HG02938 (cell line): ENCODE data around the gene RPL10A.

Source experiments
- ATAC-seq: cut with Tn5 transposase; IDR thresholded peaks from one replicate; pipeline ENCODE4 v1.9.1; 2021; ENCODE audit warnings: mild to moderate bottlenecking, moderate library complexity; ENCODE audit not compliant: unreplicated experiment

Gene RPL10A

GRCh38 chr6:35445691-35446090 lies 22.5 kb upstream of the RPL10A start:
- no peak for ATAC-seq

DNA sequence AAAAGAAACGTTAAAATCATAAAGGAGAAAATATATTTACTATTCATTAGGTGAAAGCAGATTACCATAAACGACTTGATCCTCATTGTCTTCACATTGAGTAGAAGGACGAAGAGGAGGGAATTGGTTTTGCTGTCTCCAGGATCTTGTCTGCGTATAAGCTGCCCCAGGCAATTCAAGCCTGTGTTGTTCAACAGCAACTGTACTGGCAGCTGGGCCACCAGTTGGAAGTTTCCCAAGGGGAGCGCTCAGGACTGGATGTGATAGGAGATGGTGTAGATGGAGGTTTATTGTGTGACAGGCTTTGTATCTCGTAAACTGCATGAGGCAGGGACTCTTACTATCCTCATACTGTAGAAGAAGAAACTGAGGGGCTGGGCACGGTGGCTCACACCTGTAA lies 20.0 kb upstream of the RPL10A start:
- ATAC-seq: no peak

GRCh38 chr6:35449287-35449881 lies 18.8 kb upstream of the RPL10A start:
- no peak for ATAC-seq

- no peak for ATAC-seq
Measured at GRCh38 chr6:35451354-35452182, 16.6 kb upstream of the RPL10A start.

DNA sequence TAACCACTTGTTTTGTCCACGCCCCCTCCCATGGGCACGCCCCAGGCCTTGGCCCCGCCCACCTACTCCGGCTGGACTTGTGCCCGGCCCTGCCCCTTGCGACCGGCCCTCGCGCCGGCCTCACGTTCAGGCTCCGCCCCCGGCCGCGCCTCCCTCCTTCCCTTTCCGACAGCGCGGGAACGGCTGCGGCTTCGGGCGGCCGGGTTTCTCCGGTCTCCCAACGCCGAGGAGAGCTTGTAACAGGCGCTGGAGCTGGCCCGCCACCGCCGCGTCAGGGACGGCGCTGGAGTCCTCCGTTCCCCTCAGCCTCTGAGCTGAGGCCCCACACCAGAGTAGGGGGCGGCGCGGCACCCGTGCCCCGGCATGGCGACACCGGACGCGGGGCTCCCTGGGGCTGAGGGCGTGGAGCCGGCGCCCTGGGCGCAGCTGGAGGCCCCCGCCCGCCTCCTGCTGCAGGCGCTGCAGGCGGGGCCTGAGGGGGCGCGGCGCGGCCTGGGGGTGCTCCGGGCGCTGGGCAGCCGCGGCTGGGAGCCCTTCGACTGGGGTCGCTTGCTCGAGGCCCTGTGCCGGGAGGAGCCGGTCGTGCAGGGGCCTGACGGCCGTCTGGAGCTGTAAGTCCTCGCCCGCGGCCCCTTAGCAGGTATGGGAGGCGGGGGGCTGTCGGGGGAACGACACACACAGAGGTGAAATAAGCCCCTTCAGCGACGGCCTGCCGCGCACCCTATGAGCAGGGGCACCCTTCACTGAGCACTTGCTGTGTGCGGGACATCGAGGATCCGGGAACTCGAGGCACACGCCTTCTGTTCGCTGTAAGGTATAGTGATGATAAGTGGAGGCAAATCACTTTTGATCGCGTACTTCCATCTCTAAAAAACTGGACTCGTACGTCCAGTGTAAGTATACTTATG lies 15.8 kb upstream of the RPL10A start, which contains the start of gene FANCE:
FANCE (plus strand) TSS at position 156 of the 908 bp plus-strand sequence; CDS start at position 364, 208 bp downstream.
- peak; percentile 88 for ATAC-seq

GRCh38 chr6:35453236-35453635 lies 15.0 kb upstream of the RPL10A start:
- no peak for ATAC-seq

GRCh38 chr6:35454391-35455110 lies 13.7 kb upstream of the RPL10A start:
- no peak for ATAC-seq

GRCh38 chr6:35457907-35458306 lies 10.3 kb upstream of the RPL10A start:
- no peak for ATAC-seq

DNA sequence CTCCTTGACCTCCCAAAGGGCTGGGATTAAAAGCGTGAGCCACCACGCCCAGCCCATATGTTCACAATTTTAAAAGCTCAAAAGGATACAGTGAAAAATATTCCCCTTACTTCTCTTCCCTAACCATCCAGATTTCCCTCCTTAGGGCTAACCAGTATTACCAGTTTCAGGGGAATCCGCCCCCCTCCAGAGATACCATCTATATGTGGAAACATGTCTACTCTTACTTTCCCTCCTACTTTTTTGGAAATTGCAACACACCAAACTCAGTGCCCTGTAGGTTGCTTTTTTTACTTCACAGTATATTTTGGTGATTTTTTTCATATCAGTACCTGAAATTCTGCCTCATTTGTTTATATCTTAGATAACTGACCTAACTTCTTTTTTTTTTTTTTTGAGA lies 6.9 kb upstream of the RPL10A start:
- no peak for ATAC-seq

DNA sequence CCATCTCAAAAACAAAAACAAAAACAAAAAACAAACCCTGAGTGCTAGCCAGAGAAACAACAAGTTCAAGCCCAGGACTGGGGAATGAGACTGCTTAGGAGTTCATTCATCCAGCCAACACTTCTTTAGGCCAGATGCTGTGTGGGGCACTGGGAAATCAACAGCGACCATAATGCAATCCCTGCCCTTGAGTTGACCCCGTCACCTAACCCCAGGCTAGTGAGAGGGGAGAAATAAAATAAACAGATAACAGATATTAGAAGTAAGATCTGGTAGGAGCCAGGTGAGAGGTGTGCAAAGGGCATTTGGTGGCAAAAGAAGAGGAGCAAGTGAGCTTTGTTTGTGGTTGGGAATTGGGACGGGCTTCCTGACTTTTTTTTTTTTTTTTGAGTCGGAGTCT lies 4.9 kb upstream of the RPL10A start:
- ATAC-seq: no peak

GRCh38 chr6:35465646-35466045 lies 2.6 kb upstream of the RPL10A start:
- no peak for ATAC-seq

- no peak for ATAC-seq
Measured at GRCh38 chr6:35468980-35469750, 964 bp downstream of the RPL10A start.

DNA sequence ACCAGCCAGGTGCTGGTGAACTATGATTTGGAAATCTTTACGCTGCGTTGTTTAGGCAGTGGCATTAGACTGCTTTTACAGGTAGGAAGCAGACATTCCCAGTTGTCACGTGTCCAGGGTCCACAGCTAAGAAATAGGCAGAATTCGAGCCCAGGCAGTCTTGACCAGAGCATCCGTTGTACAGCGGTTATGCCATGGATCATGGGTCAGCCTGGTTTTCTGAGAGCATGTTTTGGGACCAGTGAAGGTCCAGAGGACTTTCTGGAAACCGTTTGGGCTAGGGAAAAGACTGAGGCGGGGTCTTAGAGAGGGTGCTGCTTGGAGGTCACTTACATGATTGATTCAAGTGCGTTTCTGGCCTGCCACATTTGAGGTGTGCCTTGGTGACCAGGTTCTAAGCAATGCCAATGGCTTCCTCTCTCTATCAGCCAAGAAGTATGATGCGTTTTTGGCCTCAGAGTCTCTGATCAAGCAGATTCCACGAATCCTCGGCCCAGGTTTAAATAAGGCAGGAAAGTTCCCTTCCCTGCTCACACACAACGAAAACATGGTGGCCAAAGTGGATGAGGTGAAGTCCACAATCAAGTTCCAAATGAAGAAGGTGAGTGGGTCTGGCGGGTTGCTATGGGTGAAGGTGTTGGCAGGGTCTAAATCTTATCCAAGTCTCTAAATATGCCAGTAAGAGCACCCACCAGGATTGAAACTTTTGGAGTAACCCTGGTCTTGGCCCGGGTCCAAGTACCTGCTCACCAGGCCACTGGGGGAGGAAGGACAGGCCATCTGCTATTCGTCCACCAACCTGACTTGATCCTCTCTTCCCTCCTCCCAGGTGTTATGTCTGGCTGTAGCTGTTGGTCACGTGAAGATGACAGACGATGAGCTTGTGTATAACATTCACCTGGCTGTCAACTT lies 1.8 kb downstream of the RPL10A start:
- ATAC-seq: no peak

- ATAC-seq: no peak
Measured at GRCh38 chr6:35470663-35471120, 2.5 kb downstream of the RPL10A start.

GRCh38 chr6:35471836-35472345 lies 3.7 kb downstream of the RPL10A start:
- no peak for ATAC-seq

- no peak for ATAC-seq
Measured at GRCh38 chr6:35473075-35473849, 5.1 kb downstream of the RPL10A start.

DNA sequence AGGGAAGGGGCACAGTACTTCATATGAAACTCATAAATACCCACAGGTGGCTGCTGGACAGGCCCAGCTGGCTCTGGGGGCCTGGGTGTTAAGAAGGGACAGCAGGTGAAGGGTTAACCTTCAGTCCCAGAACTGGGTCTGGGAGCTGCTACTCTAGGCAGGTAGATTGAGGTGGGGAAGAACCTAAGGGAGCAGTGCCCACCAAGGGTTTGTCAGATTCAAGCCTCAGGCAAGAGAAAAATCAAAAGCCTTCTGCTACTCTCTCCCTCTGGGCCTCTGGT lies 5.6 kb downstream of the RPL10A start:
- ATAC-seq: no peak
